Measurements from ENCODE around the gene RRAS2. TPM values are rescaled to one million over a fixed set of nuclear protein-coding genes. Genes with fewer than 3 reads are reported as not detected.

RRAS2 gene
- total and polyA plus RNA-seq, 2 donors (not counting 3 experiments of a cell fraction or from before 2014, with no cell fraction given), result 30.1 to 80.5 TPM

GRCh38 chr11:14347494-14347893 lies 11.5 kb downstream of the RRAS2 start:
- no peak overlapping the region for H3K4me2 ChIP-seq (ENCODE audit: insufficient read depth, low read length)
- no peak overlapping the region for H2AFZ ChIP-seq (ENCODE audit: low read depth, low read length)
- dilution Hi-C loops (cut with MboI; ENCODE audit: extremely low pct_ligation_motif_present, low sequenced_read_pairs), result no loop called here
- no peak overlapping the region for H3K9ac ChIP-seq (replicated peaks; ENCODE audit: extremely low read depth, insufficient read depth, low read length)
- no peaks in the 10 kb centered on the region for H3K9me3 ChIP-seq (replicated peaks; ENCODE audit: control insufficient read depth, insufficient read depth, low read length)
- POLR2A ChIA-PET, result interaction anchor here (2.1 kb wide), 1 partner anchor 10 kb away, joined by 7 read pairs; no protein-coding TSS in a partner anchor
- no peaks in the 10 kb centered on the region for H3K4me1 ChIP-seq (ENCODE audit: control insufficient read depth, extremely low read depth, insufficient read depth, low read length)
- peaks cover 93% of the 10 kb centered on the region for H3K79me2 ChIP-seq (ENCODE audit: control insufficient read depth, insufficient read depth, low read length)
- peaks cover 13% of the 10 kb centered on the region for H4K20me1 ChIP-seq (replicated peaks; ENCODE audit: control insufficient read depth, extremely low read depth, insufficient read depth, low read length)
- CTCF ChIA-PET, result interaction anchor here (1.4 to 2.5 kb wide), 2 partner anchors 12 to 18 kb away, joined by 3 to 7 read pairs; no protein-coding TSS in a partner anchor
- no TSS peak for BruUV-seq (replicated peaks)
- DNase-seq (ENCODE audit: low read depth, low spot score) (no peak), FAIRE-seq (no peak)
- TF ChIP-seq EZH2 (IDR thresholded peaks at IDR 0.05; ENCODE audit: borderline replicate concordance, low read depth, low read length, severe bottlenecking) (no peak), GATA2 (IDR thresholded peaks at IDR 0.05; ENCODE audit: insufficient read depth, insufficient read length, low read depth, low read length) (no peak), JUN (IDR thresholded peaks at IDR 0.05; ENCODE audit: borderline replicate concordance, insufficient read depth, insufficient read length, low read depth) (no peak), POLR2AphosphoS5 (IDR thresholded peaks at IDR 0.05; ENCODE audit: insufficient read depth, low read depth, low read length) (no peak), MYC (IDR thresholded peaks at IDR 0.05; ENCODE audit: low read depth, low read length) (no peak), CTCF (IDR thresholded peaks at IDR 0.05; ENCODE audit: extremely low read depth in 1 of 2, insufficient read depth in 1 of 2, low read depth in 1 of 2, low read length in 2 of 2) (no peak), MAX (IDR thresholded peaks at IDR 0.05; ENCODE audit: insufficient read depth, insufficient read length) (no peak), FOS (IDR thresholded peaks at IDR 0.05; ENCODE audit: borderline replicate concordance, insufficient read depth, low read length) (no peak), POLR2A (IDR thresholded peaks at IDR 0.05; ENCODE audit: low read depth, low read length) (no peak)
- intact Hi-C loops (cut with micrococcal nuclease), result no loop called here
- no peak overlapping the region for H3K27ac ChIP-seq (ENCODE audit: insufficient read depth, low read depth, low read length)
- H3K27me3 ChIP-seq (ENCODE audit: control insufficient read depth in 2 of 2, insufficient read depth in 2 of 2, low read length in 2 of 2), result no peaks in the 10 kb centered on the region
- no peak overlapping the region for H3K4me3 ChIP-seq (replicated peaks in 1 of 3; ENCODE audit: insufficient read depth in 1 of 3, low read depth in 1 of 3, low read length in 3 of 3)
- no peaks in the 10 kb centered on the region for H3K36me3 ChIP-seq (ENCODE audit: control insufficient read depth in 2 of 2, extremely low read depth in 1 of 2, insufficient read depth in 2 of 2, low read length in 2 of 2)
- no peaks in the 10 kb centered on the region for H3K9me1 ChIP-seq (replicated peaks; ENCODE audit: control insufficient read depth, extremely low read depth, insufficient read depth, low read length)

Data from endothelial cell of umbilical vein (primary cell).